ENCODE measurements around the gene DAPL1. TPM values are rescaled to one million over a fixed set of nuclear protein-coding genes. Genes with fewer than 3 reads are reported as not detected.

Gene DAPL1
- total and polyA plus RNA-seq, 10 of the 15 experiments (the other 5 are each of a cell fraction or from before 2014, with no cell fraction given): not detected

- no peak for TF ChIP-seq USF2 (IDR thresholded peaks at IDR 0.05; ENCODE audit: borderline replicate concordance, low read depth, low read length)
- no peak for TF ChIP-seq MTA2 (IDR thresholded peaks at IDR 0.05; ENCODE audit: low read depth)
- TF ChIP-seq LARP7 (IDR thresholded peaks at IDR 0.05): no peak
These were observed 49.2 kb upstream of the DAPL1 start (continued) for GRCh38 chr2:158745866-158746382.

GRCh38 chr2:158746488-158746887 lies 48.6 kb upstream of the DAPL1 start:
- CTCF ChIA-PET: interaction anchor here (0.7 to 5.3 kb wide), 9 partner anchors 8 to 725 kb away, joined by 3 to 54 read pairs (median 18); no protein-coding TSS in a partner anchor
- H3K4me3 ChIP-seq: no peak overlapping the region
- BruUV-seq (replicated peaks): no TSS peak
- no peak overlapping the region for H3K9ac ChIP-seq (ENCODE audit: control insufficient read depth, insufficient read depth, low read length)
- no peaks in the 10 kb centered on the region for H3K9me3 ChIP-seq (replicated peaks; ENCODE audit: control insufficient read depth, insufficient read depth, low read length)
- H2AFZ ChIP-seq (ENCODE audit: control insufficient read depth, low read depth, low read length): no peak overlapping the region
- H3K36me3 ChIP-seq (ENCODE audit: control insufficient read depth in 2 of 2, insufficient read depth in 2 of 2, low read length in 1 of 2): no peaks in the 10 kb centered on the region
- RAD21 ChIA-PET (ENCODE audit: unreplicated experiment): interaction anchor here (1.6 to 3.0 kb wide), 3 partner anchors 8 to 721 kb away, joined by 3 to 33 read pairs (median 9); no protein-coding TSS in a partner anchor
- H3K27ac ChIP-seq (ENCODE audit: control insufficient read depth, insufficient read depth): no peak overlapping the region
- no peak for TF ChIP-seq HDGF (IDR thresholded peaks at IDR 0.05)
- TF ChIP-seq ZNF274 (IDR thresholded peaks at IDR 0.05; ENCODE audit: insufficient read depth, insufficient read length): no peak
- TF ChIP-seq RB1 (IDR thresholded peaks at IDR 0.05; ENCODE audit: borderline replicate concordance): no peak
- in situ Hi-C loops (cut with MboI): loop anchor here (5.0 kb wide), 2 partner anchors 564 to 714 kb away; no protein-coding TSS in a partner anchor
- H4K20me1 ChIP-seq (ENCODE audit: control insufficient read depth, insufficient read depth): no peaks in the 10 kb centered on the region
- ATAC-seq: no peak
- H3K4me1 ChIP-seq (ENCODE audit: control insufficient read depth, insufficient read depth, low read length): no peaks in the 10 kb centered on the region
- FAIRE-seq: no peak
- 41% methylated on average over 6 of the region's 6 CpGs for WGBS (ENCODE audit: insufficient coverage, insufficient replicate concordance, low lambda C conversion rate, missing lambda C conversion rate)
- H3K4me2 ChIP-seq (ENCODE audit: control insufficient read depth, insufficient read depth): no peak overlapping the region
- no peaks in the 10 kb centered on the region for H3K79me2 ChIP-seq (ENCODE audit: control insufficient read depth, insufficient read depth, low read length)
- POLR2A ChIA-PET: no interaction called here
- intact Hi-C loops (cut with micrococcal nuclease; ENCODE audit: unreplicated experiment): no loop called here
- SMC1A ChIA-PET (ENCODE audit: uncharacterized antibody, unreplicated experiment): interaction anchor here (0.7 to 2.8 kb wide), 8 partner anchors 11 to 723 kb away, joined by 3 to 18 read pairs (median 4); no protein-coding TSS in a partner anchor
- peaks cover 0 to 2% of the 10 kb centered on the region in 2 experiments; a peak in 1 of 4 replicates for H3K27me3 ChIP-seq (replicated peaks in 1 of 2; ENCODE audit: control insufficient read depth in 2 of 2, insufficient read depth in 2 of 2, low read length in 1 of 2)
- DNase-seq (ENCODE audit: low read depth, low spot score): no peak

Data from GM12878 (cell line).